ENCODE data around the gene RPL13.
"Not testable (repeated sequence)": the region's sequence is repeated elsewhere in the genome, so short reads cannot be mapped to it uniquely, and the experiment has no call there.

The RPL13 gene

DNA sequence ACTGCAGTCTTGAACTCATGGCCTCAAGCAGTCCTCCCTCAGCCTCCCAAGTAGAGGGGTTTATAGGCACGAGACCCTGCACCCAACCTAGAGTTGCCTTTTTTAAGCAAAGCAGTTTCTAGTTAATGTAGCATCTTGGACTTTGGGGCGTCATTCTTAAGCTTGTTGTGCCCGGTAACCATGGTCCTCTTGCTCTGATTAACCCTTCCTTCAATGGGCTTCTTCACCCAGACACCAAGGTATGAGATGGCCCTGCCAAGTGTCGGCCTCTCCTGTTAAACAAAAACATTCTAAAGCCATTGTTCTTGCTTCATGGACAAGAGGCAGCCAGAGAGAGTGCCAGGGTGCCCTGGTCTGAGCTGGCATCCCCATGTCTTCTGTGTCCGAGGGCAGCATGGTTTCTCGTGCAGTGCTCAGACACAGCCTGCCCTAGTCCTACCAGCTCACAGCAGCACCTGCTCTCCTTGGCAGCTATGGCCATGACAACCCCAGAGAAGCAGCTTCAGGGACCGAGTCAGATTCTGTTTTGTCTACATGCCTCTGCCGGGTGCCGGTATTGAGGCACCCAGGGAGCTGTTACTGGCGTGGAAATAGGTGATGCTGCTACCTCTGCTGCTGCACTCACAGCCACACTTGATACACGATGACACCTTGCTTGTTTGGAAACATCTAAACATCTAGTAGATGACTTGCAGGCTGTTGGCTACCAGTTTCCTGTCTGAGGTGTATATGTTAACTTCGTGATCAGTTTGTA lies 3.3 kb downstream of the RPL13 start:
- DNase-seq = no peak

DNA sequence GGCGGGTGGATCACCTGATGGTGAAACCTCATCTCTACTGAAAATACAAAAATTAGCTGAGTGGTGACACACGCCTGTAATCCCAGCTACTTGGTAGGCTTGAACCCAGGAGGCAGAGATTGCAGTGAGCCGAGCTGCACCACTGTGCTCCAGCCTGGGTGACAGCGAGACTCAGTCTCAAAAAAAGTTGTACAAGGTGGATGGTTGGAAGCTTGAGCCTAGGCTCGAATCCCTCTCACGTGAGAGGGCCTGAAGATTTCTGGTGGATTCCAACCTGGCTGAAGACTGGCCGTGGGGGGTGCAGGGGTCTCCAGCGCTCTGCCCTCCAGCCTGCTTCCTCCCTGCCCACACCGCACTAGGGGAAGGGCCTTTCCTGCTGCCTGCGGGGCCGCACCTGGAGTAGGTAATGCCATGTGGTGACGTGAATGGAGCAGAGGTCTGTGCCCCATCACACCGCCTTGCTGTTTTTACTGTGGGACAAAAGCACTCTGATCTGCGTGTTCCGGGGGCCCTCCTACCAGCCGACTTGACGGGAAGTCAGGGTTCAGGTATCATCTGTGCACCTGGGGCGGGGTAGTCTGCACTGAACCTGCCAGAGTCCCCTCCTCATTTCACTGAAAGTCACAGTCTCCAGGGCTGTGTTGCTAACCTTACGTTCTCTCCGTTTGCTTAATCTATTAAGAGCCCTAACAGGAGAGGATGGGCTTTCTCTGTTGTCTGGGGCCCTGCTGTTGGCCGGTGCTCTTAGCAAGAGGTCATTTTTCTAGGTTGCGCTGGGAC lies 4.2 kb downstream of the RPL13 start:
- no peak for DNase-seq

GRCh38 chr16:89565256-89565505 lies 4.7 kb downstream of the RPL13 start:
- no peak for DNase-seq

DNA sequence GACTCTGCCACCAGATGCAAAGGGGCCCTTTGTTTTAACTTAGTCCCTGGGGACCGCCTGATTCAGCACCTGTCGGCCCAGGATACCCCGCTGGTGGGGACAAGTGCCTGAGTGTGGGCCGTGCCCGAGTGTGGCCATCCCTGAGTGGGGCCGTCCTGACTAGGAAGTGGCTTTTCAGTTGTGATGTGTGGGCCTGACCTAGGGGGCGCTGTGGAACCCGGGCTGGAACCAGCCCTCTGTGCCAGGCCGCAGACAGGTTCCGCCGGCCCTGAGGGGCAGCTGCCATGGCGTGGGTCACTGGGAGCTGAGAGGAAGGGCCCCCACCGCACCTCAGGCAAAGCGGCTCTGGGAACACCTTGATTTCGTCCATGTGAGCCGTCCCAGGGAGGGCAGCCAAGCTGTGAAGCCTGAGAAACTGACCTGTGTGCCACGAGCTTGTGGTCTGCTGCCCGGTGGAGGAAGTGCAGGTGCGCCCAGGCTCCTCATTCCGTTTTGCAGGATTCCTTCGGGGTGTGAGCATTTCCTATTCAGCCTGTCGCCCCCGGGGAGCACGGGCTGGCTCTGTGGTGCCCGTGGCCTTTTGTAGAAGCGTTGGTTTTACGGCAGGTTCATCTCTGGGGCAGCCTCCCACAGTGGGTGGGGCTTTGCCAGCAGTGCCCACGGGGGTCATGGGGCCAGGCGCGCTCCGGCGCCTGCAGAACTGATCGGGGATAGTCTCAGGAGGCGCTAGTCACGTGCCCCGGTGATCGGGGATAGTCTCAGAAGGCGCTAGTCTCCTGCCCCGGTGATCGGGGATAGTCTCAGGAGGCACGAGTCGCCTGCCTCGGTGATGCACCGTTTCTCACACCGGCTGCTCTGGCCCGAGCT lies 5.3 kb downstream of the RPL13 start:
- DNase-seq = no peak

GRCh38 chr16:89567656-89568594 lies 7.4 kb downstream of the RPL13 start:
- DNase-seq = no peak

GRCh38 chr16:89569506-89570341 lies 9.2 kb downstream of the RPL13 start:
- DNase-seq = no peak

DNA sequence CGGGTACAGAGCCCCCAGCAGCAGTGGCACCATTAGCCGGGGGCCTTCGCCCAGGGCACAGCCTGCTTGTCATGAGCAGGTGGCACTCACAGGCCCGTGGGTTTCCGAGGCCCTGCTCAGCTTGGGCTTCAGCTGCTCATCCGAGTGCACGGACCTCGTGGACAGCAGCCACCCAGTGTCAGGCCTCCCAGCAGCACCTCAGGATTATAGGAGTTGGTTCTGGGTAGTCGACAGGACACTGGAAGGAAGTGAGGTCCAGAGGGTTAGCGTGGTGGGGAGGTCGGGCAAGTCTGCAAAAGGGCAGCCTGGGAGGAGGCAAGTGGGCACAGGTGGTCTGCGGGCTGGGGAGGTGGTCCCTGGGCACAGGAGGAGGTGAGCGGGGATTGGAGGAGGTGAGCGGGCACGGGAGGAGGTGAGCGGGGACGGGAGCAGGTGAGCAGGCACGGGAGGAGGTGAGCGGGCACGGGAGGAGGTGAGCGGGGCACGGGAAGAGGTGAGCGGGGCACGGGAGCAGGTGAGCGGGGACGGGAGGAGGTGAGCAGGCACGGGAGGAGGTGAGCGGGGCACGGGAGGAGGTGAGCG lies 10.0 kb downstream of the RPL13 start:
- DNase-seq = no peak

DNA sequence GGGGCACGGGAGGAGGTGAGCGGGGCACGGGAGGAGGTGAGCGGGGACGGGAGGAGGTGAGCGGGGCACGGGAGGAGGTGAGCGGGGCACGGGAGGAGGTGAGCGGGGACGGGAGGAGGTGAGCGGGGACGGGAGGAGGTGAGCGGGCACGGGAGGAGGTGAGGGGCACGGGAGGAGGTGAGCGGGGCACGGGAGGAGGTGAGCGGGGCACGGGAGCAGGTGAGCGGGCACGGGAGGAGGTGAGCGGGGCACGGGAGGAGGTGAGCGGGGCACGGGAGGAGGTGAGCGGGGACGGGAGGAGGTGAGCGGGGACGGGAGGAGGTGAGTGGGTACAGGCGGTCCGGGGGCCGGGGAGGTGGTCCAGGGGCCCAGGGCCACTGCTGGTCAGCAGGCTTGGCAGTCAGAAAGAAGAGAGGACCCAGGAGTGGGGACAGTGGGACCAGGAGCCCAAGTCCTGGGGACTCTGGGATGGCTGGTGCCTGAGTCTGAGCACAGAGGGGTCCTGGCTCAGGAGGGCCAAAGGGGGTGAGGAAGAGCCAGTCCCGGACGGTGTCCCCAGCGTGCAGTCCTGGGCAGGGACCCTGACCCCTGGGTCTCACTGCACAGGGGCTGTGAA lies 10.6 kb downstream of the RPL13 start:
- DNase-seq = not testable (repeated sequence)

- DNase-seq = no peak
Observed at GRCh38 chr16:89571636-89572035, 11.2 kb downstream of the RPL13 start.

GRCh38 chr16:89572073-89572484 lies 11.6 kb downstream of the RPL13 start:
- DNase-seq = no peak

DNA sequence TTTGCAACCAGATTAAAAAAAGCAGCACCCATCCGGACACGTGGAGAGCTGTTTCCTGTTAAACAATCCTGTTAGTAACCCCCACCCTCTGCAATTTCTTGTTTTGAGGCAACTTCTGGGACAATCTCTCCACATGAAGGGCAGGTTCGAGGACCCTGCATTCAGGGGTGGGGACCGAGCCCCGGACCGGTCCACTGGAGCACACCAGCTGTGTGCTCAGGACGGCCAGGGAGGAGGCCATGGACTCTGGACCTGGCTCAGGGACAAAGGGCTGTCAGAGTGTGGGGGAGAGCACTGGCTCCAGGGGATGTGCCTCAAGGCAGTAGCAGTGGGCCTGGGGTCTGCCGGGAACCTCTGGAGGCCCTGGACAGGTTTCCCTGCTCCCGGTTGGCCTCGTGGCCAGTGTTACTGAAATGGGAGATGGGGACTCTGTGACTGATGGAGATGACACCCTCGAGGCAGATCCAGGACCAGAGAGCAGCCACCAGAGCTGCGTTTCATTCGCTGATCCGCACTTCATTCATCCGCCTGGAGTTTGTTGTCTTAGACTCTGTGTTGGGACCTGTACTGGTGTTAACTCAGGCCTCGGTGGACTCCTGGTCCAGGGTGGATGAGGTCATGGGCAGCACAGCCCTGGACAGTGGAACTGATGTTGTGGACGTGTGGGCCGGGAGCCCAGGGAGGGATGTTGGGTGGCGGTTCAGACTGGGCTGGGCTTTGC lies 12.2 kb downstream of the RPL13 start:
- no peak for DNase-seq

- no peak for DNase-seq
Observed at GRCh38 chr16:89573826-89574680, 13.6 kb downstream of the RPL13 start.

DNA sequence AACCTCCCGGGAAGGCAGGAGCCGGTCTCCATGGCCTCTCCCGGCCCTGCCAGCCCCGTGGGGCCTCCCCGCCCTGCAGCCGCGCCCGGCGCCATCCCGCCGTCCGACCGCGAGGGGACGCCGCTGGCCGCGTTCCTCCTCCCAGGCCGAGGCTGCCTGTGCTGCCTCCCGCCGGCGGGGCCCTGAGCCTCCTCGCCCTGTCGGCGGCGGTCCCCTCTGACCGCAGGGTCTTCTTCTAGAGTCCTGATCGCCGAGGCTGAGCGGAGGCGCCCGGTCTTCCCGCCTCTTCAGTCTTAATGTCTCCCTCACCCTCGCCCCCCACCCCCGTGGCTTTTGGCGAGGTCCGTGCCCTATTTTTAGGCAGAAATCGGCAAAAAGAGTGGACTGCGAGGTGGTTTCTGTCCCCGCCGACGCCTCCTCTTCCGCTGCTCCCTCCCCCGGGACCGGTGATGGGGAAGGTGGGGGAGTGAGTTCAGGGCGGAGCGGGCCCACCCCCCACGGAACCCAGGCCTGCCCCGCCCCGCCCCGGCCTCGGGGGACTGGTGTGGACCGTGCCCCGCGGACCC lies 14.3 kb downstream of the RPL13 start:
- peak; percentile 67 for DNase-seq

GRCh38 chr16:89575247-89576152 lies 15.0 kb downstream of the RPL13 start, which contains the start of gene CPNE7:
Gene CPNE7, plus strand, starts transcription at chr16:89575758. Its CDS starts 140 bp downstream, at chr16:89575898.
- DNase-seq = no peak

GRCh38 chr16:89576153-89577054 lies 15.9 kb downstream of the RPL13 start:
- DNase-seq = no peak

Data from fibroblast of skin of abdomen (primary cell).